Activated CD8-positive, alpha-beta memory T cell treated with anti-CD3 and anti-CD28 coated beads for 1 hour (primary cell): ENCODE data around the gene PAX7.
"Not testable (repeated sequence)": the region's sequence is repeated elsewhere in the genome, so short reads cannot be mapped to it uniquely, and the experiment has no call there.

Experiments used
- DNase-seq, 2 donors: peaks; one replicate each; pipeline ENCODE4 v3.0.0-alpha.2; 2020; ENCODE audit warnings: low read depth in 1 of 2; ENCODE audit errors: extremely low read depth in 1 of 2

PAX7 gene

GRCh38 chr1:18724801-18725200, 94.2 kb downstream of the PAX7 start:
- no peak for DNase-seq

GRCh38 chr1:18725231-18725895, 94.7 kb downstream of the PAX7 start:
- DNase-seq, result no peak

- DNase-seq, result no peak
Measured at GRCh38 chr1:18726368-18726767, 95.7 kb downstream of the PAX7 start.

GRCh38 chr1:18727956-18728355, 97.3 kb downstream of the PAX7 start:
- DNase-seq, result no peak

- DNase-seq, result no peak
Measured at GRCh38 chr1:18730321-18730720, 99.7 kb downstream of the PAX7 start.

- DNase-seq, result no peak
Measured at GRCh38 chr1:18731148-18731547, 100.5 kb downstream of the PAX7 start.

GRCh38 chr1:18731591-18732235, 101.1 kb downstream of the PAX7 start:
- no peak for DNase-seq

GRCh38 chr1:18732686-18733085, 102.0 kb downstream of the PAX7 start:
- no peak for DNase-seq

GRCh38 chr1:18734001-18734400, 103.4 kb downstream of the PAX7 start:
- no peak for DNase-seq

- no peak for DNase-seq
Measured at GRCh38 chr1:18734461-18735223, 104.0 kb downstream of the PAX7 start.

- no peak for DNase-seq
Measured at GRCh38 chr1:18735224-18735997, 104.8 kb downstream of the PAX7 start.

- no peak for DNase-seq
Measured at GRCh38 chr1:18736958-18737357, 106.3 kb downstream of the PAX7 start.

- no peak for DNase-seq
Measured at GRCh38 chr1:18738126-18738525, 107.5 kb downstream of the PAX7 start.

- no peak for DNase-seq
Measured at GRCh38 chr1:18738617-18739016, 108.0 kb downstream of the PAX7 start.

- DNase-seq, result no peak
Measured at GRCh38 chr1:18739408-18739807, 108.8 kb downstream of the PAX7 start.

- no peak for DNase-seq
Measured at GRCh38 chr1:18739897-18740296, 109.3 kb downstream of the PAX7 start.

GRCh38 chr1:18740617-18741016, 110.0 kb downstream of the PAX7 start:
- DNase-seq, result no peak

GRCh38 chr1:18743233-18743632, 112.6 kb downstream of the PAX7 start:
- no peak for DNase-seq

GRCh38 chr1:18744381-18744780, 113.7 kb downstream of the PAX7 start:
- not testable (repeated sequence) for DNase-seq

GRCh38 chr1:18746981-18747380, 116.3 kb downstream of the PAX7 start:
- no peak for DNase-seq

- DNase-seq, result no peak
Measured at GRCh38 chr1:18747671-18748070, 117.0 kb downstream of the PAX7 start.
